DND-41 (cell line): ENCODE results near the gene GCN1.

Experiments used
- ATAC-seq: fragments of 200-7000 bp; cut with Tn5 transposase; 3 replicates; pipeline ENCODE4 v1.9.1; 2021; ENCODE audit warnings: low read depth; ENCODE audit not compliant: insufficient read depth
- DNase-seq: peaks from one replicate; pipeline ENCODE4 v3.0.0-alpha.2; 2020
- H2AFZ ChIP-seq: 2 replicates; pipeline ENCODE4 v1.6.0; 2012; ENCODE audit warnings: low read depth, low read length
- H3K27ac ChIP-seq: 2 replicates; pipeline ENCODE4 v1.5.1; 2012; ENCODE audit warnings: low read length, inconsistent platforms
- H3K27me3 ChIP-seq: fragments of 200-600 bp; sonication (generic); 2 replicates; pipeline ENCODE4 v1.6.0; 2012; ENCODE audit warnings: low read length, mild to moderate bottlenecking, inconsistent platforms; ENCODE audit not compliant: insufficient read depth, poor library complexity
- H3K36me3 ChIP-seq: 2 replicates; pipeline ENCODE4 v1.5.1; 2012; ENCODE audit warnings: low read length, inconsistent platforms; ENCODE audit not compliant: insufficient read depth
- H3K4me1 ChIP-seq: 2 replicates; pipeline ENCODE4 v1.5.1; 2012; ENCODE audit warnings: mild to moderate bottlenecking, low read length; ENCODE audit not compliant: insufficient read depth
- H3K4me2 ChIP-seq: 2 replicates; pipeline ENCODE4 v1.6.0; 2012; ENCODE audit warnings: mild to moderate bottlenecking, moderate library complexity, low read length, inconsistent platforms; ENCODE audit not compliant: insufficient read depth
- H3K4me3 ChIP-seq, 2 experiments: fragments of 200-600 bp in 1 of 2; shearing (Covaris generic) in 1 of 2; 2 replicates each; pipeline ENCODE4 v1.5.1; 2012 to 2016; ENCODE audit warnings: inconsistent platforms in 2 of 2, low read length in 2 of 2, mild to moderate bottlenecking in 2 of 2, low read depth in 1 of 2, moderate library complexity in 1 of 2
- H3K79me2 ChIP-seq: 2 replicates; pipeline ENCODE4 v1.6.0; 2012; ENCODE audit warnings: low read length, inconsistent platforms; ENCODE audit not compliant: insufficient read depth
- H3K9ac ChIP-seq: 2 replicates; pipeline ENCODE4 v1.6.0; 2012; ENCODE audit warnings: low read depth, mild to moderate bottlenecking, inconsistent platforms, low read length, moderate library complexity
- H3K9me3 ChIP-seq: 2 replicates; pipeline ENCODE4 v1.5.1; 2012; ENCODE audit warnings: low read length, moderate library complexity, mild to moderate bottlenecking, inconsistent platforms; ENCODE audit not compliant: insufficient read depth, severe bottlenecking
- H4K20me1 ChIP-seq: 2 replicates; pipeline ENCODE4 v1.6.0; 2012; ENCODE audit warnings: low read length; ENCODE audit not compliant: insufficient read depth
- EZH2 ChIP-seq: IDR thresholded peaks from 3 replicates; pipeline ENCODE4 v1.6.1; 2012; ENCODE audit warnings: borderline replicate concordance, low read depth, mild to moderate bottlenecking, moderate library complexity, low read length, inconsistent platforms; ENCODE audit not compliant: severe bottlenecking
- TF ChIP-seq, protein P1 (sequence below): IDR thresholded peaks from 2 replicates; pipeline ENCODE4 v1.5.1; 2012; ENCODE audit warnings: borderline replicate concordance, low read length, moderate library complexity, mild to moderate bottlenecking; ENCODE audit not compliant: poor library complexity, severe bottlenecking; ENCODE audit errors: extremely low read depth

GCN1 gene

DNA sequence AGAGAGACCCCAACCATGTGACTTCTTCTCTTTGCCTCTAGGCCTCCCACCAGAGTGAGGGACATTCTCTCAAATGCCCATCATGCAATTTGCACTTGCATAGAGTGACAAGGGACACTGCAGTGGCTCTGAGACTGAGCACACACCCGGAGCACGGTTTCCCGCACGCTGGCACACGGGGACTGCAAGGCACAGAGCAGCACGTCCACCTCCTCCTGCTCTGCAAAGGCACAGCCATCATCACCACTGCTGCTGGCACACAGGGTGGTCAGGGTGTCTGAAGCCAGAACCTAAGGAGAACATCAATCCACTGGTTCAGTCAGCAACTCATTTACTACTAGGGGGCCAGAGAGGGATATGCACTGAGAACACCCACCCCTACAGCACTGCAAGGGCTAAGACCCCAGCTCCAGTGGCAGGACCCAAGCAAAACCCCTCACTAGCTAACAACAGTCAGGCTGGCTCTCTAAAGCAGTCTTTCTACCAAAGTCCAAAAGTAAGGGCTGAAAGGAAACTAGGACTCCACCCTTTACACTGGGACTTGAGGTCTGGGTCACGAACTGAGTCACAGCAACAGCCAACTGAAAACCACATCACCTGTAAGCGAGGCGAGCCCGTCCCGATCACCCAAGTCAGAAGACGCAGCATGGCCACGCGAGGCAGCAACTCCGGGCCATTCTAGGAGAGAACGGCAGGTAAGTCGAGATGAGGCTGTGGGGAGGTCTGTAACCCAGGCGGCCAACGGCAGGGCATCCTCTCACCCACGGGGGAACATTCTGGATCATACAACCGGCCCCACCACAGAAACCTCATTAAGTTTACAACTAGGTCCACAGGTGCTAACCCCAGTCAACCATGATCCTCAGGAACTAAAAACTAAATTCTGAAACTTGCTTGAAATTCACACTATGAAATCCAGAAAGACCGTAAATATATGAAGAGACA, 37.9 kb downstream of the GCN1 start:
- H3K9me3 ChIP-seq, result no peaks in the 10 kb centered on the region
- no peak overlapping the region for H3K4me2 ChIP-seq
- DNase-seq (no peak), ATAC-seq (no peak)
- H3K36me3 ChIP-seq, result peaks cover 94% of the 10 kb centered on the region
- TF ChIP-seq EZH2, result no peak
- TF ChIP-seq, protein P1, sequence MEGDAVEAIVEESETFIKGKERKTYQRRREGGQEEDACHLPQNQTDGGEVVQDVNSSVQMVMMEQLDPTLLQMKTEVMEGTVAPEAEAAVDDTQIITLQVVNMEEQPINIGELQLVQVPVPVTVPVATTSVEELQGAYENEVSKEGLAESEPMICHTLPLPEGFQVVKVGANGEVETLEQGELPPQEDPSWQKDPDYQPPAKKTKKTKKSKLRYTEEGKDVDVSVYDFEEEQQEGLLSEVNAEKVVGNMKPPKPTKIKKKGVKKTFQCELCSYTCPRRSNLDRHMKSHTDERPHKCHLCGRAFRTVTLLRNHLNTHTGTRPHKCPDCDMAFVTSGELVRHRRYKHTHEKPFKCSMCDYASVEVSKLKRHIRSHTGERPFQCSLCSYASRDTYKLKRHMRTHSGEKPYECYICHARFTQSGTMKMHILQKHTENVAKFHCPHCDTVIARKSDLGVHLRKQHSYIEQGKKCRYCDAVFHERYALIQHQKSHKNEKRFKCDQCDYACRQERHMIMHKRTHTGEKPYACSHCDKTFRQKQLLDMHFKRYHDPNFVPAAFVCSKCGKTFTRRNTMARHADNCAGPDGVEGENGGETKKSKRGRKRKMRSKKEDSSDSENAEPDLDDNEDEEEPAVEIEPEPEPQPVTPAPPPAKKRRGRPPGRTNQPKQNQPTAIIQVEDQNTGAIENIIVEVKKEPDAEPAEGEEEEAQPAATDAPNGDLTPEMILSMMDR, result no peak
- H3K9ac ChIP-seq, result no peak overlapping the region
- no peak overlapping the region for H3K4me3 ChIP-seq
- no peaks in the 10 kb centered on the region for H3K4me1 ChIP-seq
- H3K27ac ChIP-seq, result no peak overlapping the region
- no peaks in the 10 kb centered on the region for H3K27me3 ChIP-seq
- H2AFZ ChIP-seq, result no peak overlapping the region
- H4K20me1 ChIP-seq, result peaks cover 5% of the 10 kb centered on the region
- no peaks in the 10 kb centered on the region for H3K79me2 ChIP-seq

DNA sequence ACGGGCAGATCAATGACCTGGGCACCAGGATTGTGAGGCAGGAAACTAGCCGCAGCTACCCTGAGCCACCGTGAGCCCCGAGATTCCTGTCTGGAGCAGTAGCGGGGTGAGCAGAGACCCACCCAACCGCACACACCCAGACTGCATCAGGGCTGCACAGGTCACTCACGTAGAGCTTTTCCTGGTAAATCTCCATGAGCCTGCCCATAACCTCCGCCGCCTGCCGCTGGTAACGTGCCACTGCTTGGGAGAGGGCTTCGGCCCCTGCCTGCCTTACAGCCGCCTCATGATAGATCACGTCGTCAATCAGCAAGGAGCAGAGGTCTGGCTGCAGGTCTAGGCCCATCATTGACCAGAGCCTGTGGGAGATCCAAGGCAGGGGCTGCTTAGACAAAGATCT, 39.4 kb downstream of the GCN1 start:
- Histone ChIP-seq H2AFZ (no peak overlapping the region), H3K9me3 (no peaks in the 10 kb centered on the region), H3K27me3 (no peaks in the 10 kb centered on the region), H3K4me3 (no peak overlapping the region), H3K36me3 (peaks cover 92% of the 10 kb centered on the region), H4K20me1 (peaks cover 7% of the 10 kb centered on the region), H3K9ac (no peak overlapping the region), H3K79me2 (no peaks in the 10 kb centered on the region), H3K4me2 (no peak overlapping the region), H3K27ac (no peak overlapping the region), H3K4me1 (no peaks in the 10 kb centered on the region)
- TF ChIP-seq EZH2, result no peak
- TF ChIP-seq, protein P1, result no peak
- DNase-seq, result no peak
- no peak for ATAC-seq

GRCh38 chr12:120150919-120151525, 43.5 kb downstream of the GCN1 start:
- peaks cover 91% of the 10 kb centered on the region for H3K36me3 ChIP-seq
- H3K4me3 ChIP-seq, result no peak overlapping the region
- no peaks in the 10 kb centered on the region for H3K27me3 ChIP-seq
- no peak for DNase-seq
- H3K9ac ChIP-seq, result no peak overlapping the region
- TF ChIP-seq, protein P1, result no peak
- TF ChIP-seq EZH2, result no peak
- H3K27ac ChIP-seq, result no peak overlapping the region
- H2AFZ ChIP-seq, result no peak overlapping the region
- ATAC-seq, result no peak
- no peaks in the 10 kb centered on the region for H3K4me1 ChIP-seq
- H3K9me3 ChIP-seq, result no peaks in the 10 kb centered on the region
- no peak overlapping the region for H3K4me2 ChIP-seq
- H3K79me2 ChIP-seq, result no peaks in the 10 kb centered on the region
- peaks cover 9% of the 10 kb centered on the region; the same call in 1 of the 2 replicates for H4K20me1 ChIP-seq
